Immature natural killer cell (primary cell): ENCODE data around the gene SLC7A1. TPM values are rescaled to one million over a fixed set of nuclear protein-coding genes. Genes with fewer than 3 reads are reported as not detected.

Source experiments
- DNase-seq, 3 donors: peaks; one replicate each; pipeline ENCODE4 v3.0.0; 2022; ENCODE audit warnings: mixed read lengths in 1 of 3
- H3K27ac Mint-ChIP-seq, 6 donors: one replicate each; pipeline ENCODE4 v1.8.0; 2020; ENCODE audit warnings: mixed read lengths in 6 of 6, mild to moderate bottlenecking in 5 of 6, inconsistent platforms in 4 of 6, moderate library complexity in 3 of 6
- H3K27me3 Mint-ChIP-seq, 3 donors: one replicate each; pipeline ENCODE4 v1.8.0; 2020 to 2021; ENCODE audit warnings: low read depth in 3 of 3, mild to moderate bottlenecking in 3 of 3, mixed read lengths in 3 of 3, moderate library complexity in 3 of 3, inconsistent platforms in 1 of 3
- H3K36me3 Mint-ChIP-seq, 3 donors: one replicate each; pipeline ENCODE4 v1.8.0; 2020; ENCODE audit warnings: mixed read lengths in 3 of 3, inconsistent platforms in 2 of 3, mild to moderate bottlenecking in 2 of 3
- H3K4me1 Mint-ChIP-seq, 2 donors: one replicate each; pipeline ENCODE4 v1.8.0; 2020; ENCODE audit warnings: inconsistent platforms in 2 of 2, mild to moderate bottlenecking in 2 of 2, mixed read lengths in 2 of 2, moderate library complexity in 1 of 2
- H3K4me3 Mint-ChIP-seq, 5 donors: one replicate each; pipeline ENCODE4 v1.8.0; 2020; ENCODE audit warnings: mild to moderate bottlenecking in 5 of 5, mixed read lengths in 5 of 5, inconsistent platforms in 3 of 5, moderate library complexity in 3 of 5
- H3K9me3 Mint-ChIP-seq, 6 donors: one replicate each; pipeline ENCODE4 v1.8.0; 2020; ENCODE audit warnings: mild to moderate bottlenecking in 6 of 6, mixed read lengths in 6 of 6, inconsistent platforms in 4 of 6, moderate library complexity in 3 of 6
- polyA plus RNA-seq, 3 donors: library from polyadenylated mRNA; unstranded; fragments of 300-500 nt; fragmentation: Illumina TruSeq; gene quantifications; one replicate each; pipeline ENCODE4 v1.2.3, GENCODE V29; 2021

The SLC7A1 gene
- polyA plus RNA-seq, 3 donors from 2014 or later = 1.2 to 2.0 (median 1.9) TPM

- H3K4me1 Mint-ChIP-seq = no peaks in the 10 kb centered on the region
- no peak overlapping the region for H3K4me3 Mint-ChIP-seq
- DNase-seq = no peak
- H3K27ac Mint-ChIP-seq = no peak overlapping the region
- H3K36me3 Mint-ChIP-seq = no peaks in the 10 kb centered on the region
- no peaks in the 10 kb centered on the region for H3K27me3 Mint-ChIP-seq
- H3K9me3 Mint-ChIP-seq = no peaks in the 10 kb centered on the region
Observed at GRCh38 chr13:29563941-29564340, 31.5 kb downstream of the SLC7A1 start.

GRCh38 chr13:29562786-29563438, 32.6 kb downstream of the SLC7A1 start:
- no peaks in the 10 kb centered on the region for H3K4me1 Mint-ChIP-seq
- H3K27me3 Mint-ChIP-seq = no peaks in the 10 kb centered on the region
- H3K36me3 Mint-ChIP-seq = no peaks in the 10 kb centered on the region
- H3K9me3 Mint-ChIP-seq = no peaks in the 10 kb centered on the region
- no peak for DNase-seq
- H3K4me3 Mint-ChIP-seq = no peak overlapping the region
- no peak overlapping the region for H3K27ac Mint-ChIP-seq

- Mint-ChIP-seq H3K27me3 (no peaks in the 10 kb centered on the region), H3K4me1 (no peaks in the 10 kb centered on the region), H3K27ac (no peak overlapping the region), H3K36me3 (no peaks in the 10 kb centered on the region), H3K4me3 (no peak overlapping the region), H3K9me3 (no peaks in the 10 kb centered on the region)
- DNase-seq = no peak
Observed at GRCh38 chr13:29561918-29562317, 33.6 kb downstream of the SLC7A1 start.

GRCh38 chr13:29556742-29557141, 38.7 kb downstream of the SLC7A1 start:
- Mint-ChIP-seq H3K4me1 (peaks cover 0 to 1% of the 10 kb centered on the region in 2 donors), H3K4me3 (no peak overlapping the region), H3K27ac (no peak overlapping the region), H3K27me3 (peaks cover 0 to 2% (median 0%) of the 10 kb centered on the region in 3 donors), H3K9me3 (no peaks in the 10 kb centered on the region), H3K36me3 (peaks cover 0 to 18% (median 8%) of the 10 kb centered on the region in 3 donors)
- no peak for DNase-seq

- Mint-ChIP-seq H3K27ac (peak overlapping the region in 2 of 6 donors; percentile 6 to 7), H3K27me3 (peaks cover 0 to 2% (median 0%) of the 10 kb centered on the region in 3 donors), H3K36me3 (peaks cover 12 to 34% (median 20%) of the 10 kb centered on the region in 3 donors), H3K4me3 (no peak overlapping the region), H3K9me3 (no peaks in the 10 kb centered on the region), H3K4me1 (peaks cover 0 to 1% of the 10 kb centered on the region in 2 donors)
- no peak for DNase-seq
Observed at GRCh38 chr13:29551214-29551613, 44.3 kb downstream of the SLC7A1 start.

- no peak overlapping the region for H3K27ac Mint-ChIP-seq
- H3K36me3 Mint-ChIP-seq = peaks cover 12 to 34% (median 20%) of the 10 kb centered on the region in 3 donors
- H3K4me1 Mint-ChIP-seq = peaks cover 0 to 1% of the 10 kb centered on the region in 2 donors
Observed at GRCh38 chr13:29550430-29550988, 45.0 kb downstream of the SLC7A1 start.

GRCh38 chr13:29548722-29549121, 46.8 kb downstream of the SLC7A1 start:
- Mint-ChIP-seq H3K36me3 (peaks cover 12 to 32% (median 20%) of the 10 kb centered on the region in 3 donors), H3K27me3 (peaks cover 0 to 2% (median 0%) of the 10 kb centered on the region in 3 donors)

More at GRCh38 chr13:29550430-29550988, 45.0 kb downstream of the SLC7A1 start:
- Mint-ChIP-seq H3K9me3 (no peaks in the 10 kb centered on the region), H3K4me3 (no peak overlapping the region), H3K27me3 (peaks cover 0 to 2% (median 0%) of the 10 kb centered on the region in 3 donors)
- DNase-seq = no peak

GRCh38 chr13:29547153-29547552, 48.3 kb downstream of the SLC7A1 start:
- Mint-ChIP-seq H3K27me3 (no peaks in the 10 kb centered on the region), H3K36me3 (peaks cover 12 to 18% (median 16%) of the 10 kb centered on the region in 3 donors), H3K4me3 (no peak overlapping the region), H3K4me1 (no peaks in the 10 kb centered on the region), H3K27ac (no peak overlapping the region), H3K9me3 (no peaks in the 10 kb centered on the region)
- no peak for DNase-seq

More at GRCh38 chr13:29548722-29549121, 46.8 kb downstream of the SLC7A1 start:
- no peak for DNase-seq
- peak overlapping the region in 1 of 6 donors; percentile 37 for H3K27ac Mint-ChIP-seq
- no peaks in the 10 kb centered on the region for H3K9me3 Mint-ChIP-seq
- no peak overlapping the region for H3K4me3 Mint-ChIP-seq
- H3K4me1 Mint-ChIP-seq = no peaks in the 10 kb centered on the region

GRCh38 chr13:29546662-29547061, 48.8 kb downstream of the SLC7A1 start:
- no peaks in the 10 kb centered on the region for H3K27me3 Mint-ChIP-seq
- no peaks in the 10 kb centered on the region for H3K4me1 Mint-ChIP-seq
- no peak for DNase-seq
- no peak overlapping the region for H3K27ac Mint-ChIP-seq
- no peak overlapping the region for H3K4me3 Mint-ChIP-seq
- no peaks in the 10 kb centered on the region for H3K9me3 Mint-ChIP-seq
- H3K36me3 Mint-ChIP-seq = peaks cover 12 to 16% (median 12%) of the 10 kb centered on the region in 3 donors

- H3K27ac Mint-ChIP-seq = no peak overlapping the region
- H3K27me3 Mint-ChIP-seq = no peaks in the 10 kb centered on the region
- H3K4me1 Mint-ChIP-seq = no peaks in the 10 kb centered on the region
- H3K36me3 Mint-ChIP-seq = peaks cover 8 to 15% (median 12%) of the 10 kb centered on the region in 3 donors
- H3K9me3 Mint-ChIP-seq = no peaks in the 10 kb centered on the region
- H3K4me3 Mint-ChIP-seq = no peak overlapping the region
- DNase-seq = no peak
Observed at GRCh38 chr13:29545988-29546387, 49.5 kb downstream of the SLC7A1 start.

- DNase-seq = no peak
- H3K9me3 Mint-ChIP-seq = no peaks in the 10 kb centered on the region
- no peaks in the 10 kb centered on the region for H3K4me1 Mint-ChIP-seq
- no peak overlapping the region for H3K4me3 Mint-ChIP-seq
- no peak overlapping the region for H3K27ac Mint-ChIP-seq
- peaks cover 5 to 9% (median 7%) of the 10 kb centered on the region in 3 donors for H3K36me3 Mint-ChIP-seq
- H3K27me3 Mint-ChIP-seq = no peaks in the 10 kb centered on the region
Observed at GRCh38 chr13:29543230-29544215, 52.0 kb downstream of the SLC7A1 start.

- H3K27me3 Mint-ChIP-seq = no peaks in the 10 kb centered on the region
- H3K4me3 Mint-ChIP-seq = no peak overlapping the region
- no peak for DNase-seq
- peaks cover 0 to 7% (median 6%) of the 10 kb centered on the region in 3 donors for H3K36me3 Mint-ChIP-seq
- H3K9me3 Mint-ChIP-seq = no peaks in the 10 kb centered on the region
- peaks cover 0 to 4% of the 10 kb centered on the region in 2 donors for H3K4me1 Mint-ChIP-seq
- H3K27ac Mint-ChIP-seq = peak overlapping the region in 1 of 6 donors; percentile 40
Observed at GRCh38 chr13:29542381-29542780, 53.1 kb downstream of the SLC7A1 start.

- Mint-ChIP-seq H3K4me3 (no peak overlapping the region), H3K36me3 (peaks cover 0 to 7% (median 0%) of the 10 kb centered on the region in 3 donors), H3K27ac (no peak overlapping the region), H3K9me3 (no peaks in the 10 kb centered on the region), H3K4me1 (peaks cover 0 to 4% of the 10 kb centered on the region in 2 donors), H3K27me3 (no peaks in the 10 kb centered on the region)
- DNase-seq = no peak
Observed at GRCh38 chr13:29541400-29541799, 54.1 kb downstream of the SLC7A1 start.
